Umbilical cord (tissue), 2 donors: ENCODE results near the gene ADCY1. TPM values are rescaled to one million over a fixed set of nuclear protein-coding genes. Genes with fewer than 3 reads are reported as not detected.

Source experiments
- DNase-seq: peaks from one replicate; pipeline ENCODE4 v3.0.0-alpha.2; 2015; ENCODE audit warnings: low spot score
- total RNA-seq: library from RNA; depleted of rRNA; stranded (reverse); fragments of >200 nt; gene quantifications from one replicate; pipeline ENCODE4 v1.2.3, GENCODE V29; 2014; ENCODE audit warnings: low replicate concordance; ENCODE audit not compliant: insufficient read depth

The ADCY1 gene
- total RNA-seq, 1 donor from 2014 or later, result 4.6 TPM

- no peak for DNase-seq
These were observed 76.5 kb downstream of the ADCY1 start for GRCh38 chr7:45650404-45651394.

GRCh38 chr7:45651540-45651939 is 77.4 kb downstream of the ADCY1 start:
- DNase-seq, result no peak

- no peak for DNase-seq
These were observed 78.5 kb downstream of the ADCY1 start for GRCh38 chr7:45652630-45653029.

- no peak for DNase-seq
These were observed 79.2 kb downstream of the ADCY1 start for GRCh38 chr7:45653209-45653907.

- no peak for DNase-seq
These were observed 80.2 kb downstream of the ADCY1 start for GRCh38 chr7:45654341-45654740.

- DNase-seq, result no peak
These were observed 81.4 kb downstream of the ADCY1 start for GRCh38 chr7:45655539-45655938.

GRCh38 chr7:45656431-45656830 is 82.3 kb downstream of the ADCY1 start:
- DNase-seq, result no peak

- DNase-seq, result no peak
These were observed 83.1 kb downstream of the ADCY1 start for GRCh38 chr7:45657136-45657889.

GRCh38 chr7:45657890-45658715 is 83.9 kb downstream of the ADCY1 start:
- DNase-seq, result no peak

GRCh38 chr7:45658716-45659495 is 84.7 kb downstream of the ADCY1 start:
- no peak for DNase-seq

GRCh38 chr7:45659496-45660139 is 85.5 kb downstream of the ADCY1 start:
- no peak for DNase-seq

- no peak for DNase-seq
These were observed 86.2 kb downstream of the ADCY1 start for GRCh38 chr7:45660201-45660900.

- no peak for DNase-seq
These were observed 86.7 kb downstream of the ADCY1 start for GRCh38 chr7:45660901-45661211.

- DNase-seq, result no peak
These were observed 87.3 kb downstream of the ADCY1 start for GRCh38 chr7:45661302-45661995.

- DNase-seq, result no peak
These were observed 87.8 kb downstream of the ADCY1 start for GRCh38 chr7:45662018-45662417.

GRCh38 chr7:45662540-45663166 is 88.5 kb downstream of the ADCY1 start:
- DNase-seq, result no peak

- DNase-seq, result no peak
These were observed 89.2 kb downstream of the ADCY1 start for GRCh38 chr7:45663167-45663921.
